Panc1 (cell line): ENCODE data around the gene MAPK7. TPM values are rescaled to one million over a fixed set of nuclear protein-coding genes. Genes with fewer than 3 reads are reported as not detected.

Experiments used
- ATAC-seq: fragments of 200-7000 bp; cut with Tn5 transposase; 2 replicates; pipeline ENCODE4 v1.9.1; 2020; ENCODE audit warnings: mild to moderate bottlenecking, moderate library complexity
- BruUV-seq: library from RNA; stranded (reverse); fragments of 400-500 nt; replicated peaks from 2 replicates; lab custom pipeline; 2021; lab: Mats Ljungman, UMichigan
- CTCF ChIA-PET: fragments of 300-600 bp; sonication (Branson Sonifier 250); formaldehyde crosslinking; loops from one replicate; lab custom pipeline; 2022; ENCODE audit warnings: antibody characterized with exemption; lab: Charles Lee
- POLR2A ChIA-PET: fragments of 300-600 bp; sonication (Branson Sonifier 250); formaldehyde crosslinking; loops from one replicate; lab custom pipeline; 2022; ENCODE audit warnings: antibody characterized with exemption; lab: Charles Lee
- DNase-seq: peaks from one replicate; pipeline ENCODE4 v3.0.0-alpha.2; 2010; ENCODE audit warnings: low read depth, low spot score
- H3K27ac ChIP-seq: 2 replicates; pipeline ENCODE4 v1.5.1; 2011; ENCODE audit warnings: mild to moderate bottlenecking, low read length, inconsistent platforms
- H3K27me3 ChIP-seq: fragments of 200-500 bp; sonication (Bioruptor generic); 2 replicates; pipeline ENCODE4 v1.6.0; 2014; ENCODE audit warnings: low read length, inconsistent platforms; ENCODE audit not compliant: control insufficient read depth, insufficient read depth
- H3K36me3 ChIP-seq: fragments of 200-500 bp; sonication (Bioruptor generic); 2 replicates; pipeline ENCODE4 v1.5.1; 2014; ENCODE audit warnings: inconsistent platforms, mild to moderate bottlenecking, low read length, moderate library complexity; ENCODE audit not compliant: control insufficient read depth, insufficient read depth
- H3K4me1 ChIP-seq: 2 replicates; pipeline ENCODE4 v1.5.1; 2011; ENCODE audit warnings: inconsistent platforms, mild to moderate bottlenecking, low read length, moderate library complexity; ENCODE audit not compliant: control insufficient read depth, insufficient read depth
- H3K4me3 ChIP-seq, 2 experiments: 2 replicates each; pipeline ENCODE4 v1.5.1; 2011 to 2012; ENCODE audit warnings: low read depth in 2 of 2, low read length in 2 of 2, mild to moderate bottlenecking in 2 of 2, inconsistent platforms in 1 of 2, moderate library complexity in 1 of 2
- H3K9me3 ChIP-seq: fragments of 200-500 bp; sonication (Bioruptor generic); 2 replicates; pipeline ENCODE4 v1.5.1; 2014; ENCODE audit warnings: low read depth, mild to moderate bottlenecking, inconsistent platforms, low read length, moderate library complexity; ENCODE audit not compliant: control insufficient read depth, insufficient read depth
- POLR2AphosphoS5 ChIP-seq: IDR thresholded peaks from 2 replicates; pipeline ENCODE4 v1.6.1; 2012; ENCODE audit warnings: mild to moderate bottlenecking, low read depth, low read length, moderate library complexity
- SIN3A ChIP-seq: IDR thresholded peaks from 2 replicates; pipeline ENCODE4 v1.6.1; 2012; ENCODE audit warnings: low read depth, mild to moderate bottlenecking, low read length, moderate library complexity, borderline replicate concordance; ENCODE audit not compliant: insufficient read depth
- TCF7L2 ChIP-seq: IDR thresholded peaks from 2 replicates; pipeline ENCODE4 v1.6.1; 2011; ENCODE audit warnings: mild to moderate bottlenecking, low read depth, low read length, inconsistent platforms
- in situ Hi-C: cut with HindIII; loops from 2 replicates; pipeline ENCODE4 v1.10.0; 2016; ENCODE audit warnings: low sequenced_read_pairs, low pct_unique_long_range_greater_than_20kb
- intact Hi-C: fragments of 100-400 bp; cut with micrococcal nuclease; formaldehyde crosslinking; loops from one replicate; pipeline ENCODE4 v1.10.0; 2022; ENCODE audit not compliant: unreplicated experiment
- total RNA-seq: library from RNA; stranded (reverse); gene quantifications from one replicate; pipeline ENCODE4 v1.2.1, GENCODE V29; 2021; ENCODE audit not compliant: unreplicated experiment
- TF ChIP-seq, protein P1 (sequence below), 2 experiments: IDR thresholded peaks; 2 replicates each; pipeline ENCODE4 v1.6.1; 2011 to 2012; ENCODE audit warnings: low read depth in 2 of 2, control low read depth in 1 of 2, low read length in 1 of 2, mild to moderate bottlenecking in 1 of 2, moderate library complexity in 1 of 2; ENCODE audit not compliant: insufficient read depth in 1 of 2
- TF ChIP-seq, protein P2 (sequence below): fragments of 450-650 bp; IDR thresholded peaks from 2 replicates; pipeline ENCODE4 v1.5.1; 2017; ENCODE audit warnings: mild to moderate bottlenecking

MAPK7 gene
- total RNA-seq, 1 experiment from 2014 or later = 28.9 TPM

GRCh38 chr17:19415806-19416775 is 37.8 kb downstream of the MAPK7 start:
- DNase-seq = no peak
- Histone ChIP-seq H3K36me3 (no peaks in the 10 kb centered on the region), H3K9me3 (no peaks in the 10 kb centered on the region), H3K27ac (no peak overlapping the region), H3K27me3 (no peaks in the 10 kb centered on the region), H3K4me1 (no peaks in the 10 kb centered on the region), H3K4me3 (no peak overlapping the region)
- intact Hi-C loops = no loop called here
- BruUV-seq = no TSS peak
- no peak for ATAC-seq
- TF ChIP-seq TCF7L2 (no peak), POLR2AphosphoS5 (no peak), SIN3A (no peak)
- TF ChIP-seq, protein P1, sequence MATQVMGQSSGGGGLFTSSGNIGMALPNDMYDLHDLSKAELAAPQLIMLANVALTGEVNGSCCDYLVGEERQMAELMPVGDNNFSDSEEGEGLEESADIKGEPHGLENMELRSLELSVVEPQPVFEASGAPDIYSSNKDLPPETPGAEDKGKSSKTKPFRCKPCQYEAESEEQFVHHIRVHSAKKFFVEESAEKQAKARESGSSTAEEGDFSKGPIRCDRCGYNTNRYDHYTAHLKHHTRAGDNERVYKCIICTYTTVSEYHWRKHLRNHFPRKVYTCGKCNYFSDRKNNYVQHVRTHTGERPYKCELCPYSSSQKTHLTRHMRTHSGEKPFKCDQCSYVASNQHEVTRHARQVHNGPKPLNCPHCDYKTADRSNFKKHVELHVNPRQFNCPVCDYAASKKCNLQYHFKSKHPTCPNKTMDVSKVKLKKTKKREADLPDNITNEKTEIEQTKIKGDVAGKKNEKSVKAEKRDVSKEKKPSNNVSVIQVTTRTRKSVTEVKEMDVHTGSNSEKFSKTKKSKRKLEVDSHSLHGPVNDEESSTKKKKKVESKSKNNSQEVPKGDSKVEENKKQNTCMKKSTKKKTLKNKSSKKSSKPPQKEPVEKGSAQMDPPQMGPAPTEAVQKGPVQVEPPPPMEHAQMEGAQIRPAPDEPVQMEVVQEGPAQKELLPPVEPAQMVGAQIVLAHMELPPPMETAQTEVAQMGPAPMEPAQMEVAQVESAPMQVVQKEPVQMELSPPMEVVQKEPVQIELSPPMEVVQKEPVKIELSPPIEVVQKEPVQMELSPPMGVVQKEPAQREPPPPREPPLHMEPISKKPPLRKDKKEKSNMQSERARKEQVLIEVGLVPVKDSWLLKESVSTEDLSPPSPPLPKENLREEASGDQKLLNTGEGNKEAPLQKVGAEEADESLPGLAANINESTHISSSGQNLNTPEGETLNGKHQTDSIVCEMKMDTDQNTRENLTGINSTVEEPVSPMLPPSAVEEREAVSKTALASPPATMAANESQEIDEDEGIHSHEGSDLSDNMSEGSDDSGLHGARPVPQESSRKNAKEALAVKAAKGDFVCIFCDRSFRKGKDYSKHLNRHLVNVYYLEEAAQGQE (IDR thresholded peaks at IDR 0.05; ENCODE audit: insufficient read depth in 1 of 2, low read depth in 2 of 2, low read length in 1 of 2) = no peak
- TF ChIP-seq, protein P2, sequence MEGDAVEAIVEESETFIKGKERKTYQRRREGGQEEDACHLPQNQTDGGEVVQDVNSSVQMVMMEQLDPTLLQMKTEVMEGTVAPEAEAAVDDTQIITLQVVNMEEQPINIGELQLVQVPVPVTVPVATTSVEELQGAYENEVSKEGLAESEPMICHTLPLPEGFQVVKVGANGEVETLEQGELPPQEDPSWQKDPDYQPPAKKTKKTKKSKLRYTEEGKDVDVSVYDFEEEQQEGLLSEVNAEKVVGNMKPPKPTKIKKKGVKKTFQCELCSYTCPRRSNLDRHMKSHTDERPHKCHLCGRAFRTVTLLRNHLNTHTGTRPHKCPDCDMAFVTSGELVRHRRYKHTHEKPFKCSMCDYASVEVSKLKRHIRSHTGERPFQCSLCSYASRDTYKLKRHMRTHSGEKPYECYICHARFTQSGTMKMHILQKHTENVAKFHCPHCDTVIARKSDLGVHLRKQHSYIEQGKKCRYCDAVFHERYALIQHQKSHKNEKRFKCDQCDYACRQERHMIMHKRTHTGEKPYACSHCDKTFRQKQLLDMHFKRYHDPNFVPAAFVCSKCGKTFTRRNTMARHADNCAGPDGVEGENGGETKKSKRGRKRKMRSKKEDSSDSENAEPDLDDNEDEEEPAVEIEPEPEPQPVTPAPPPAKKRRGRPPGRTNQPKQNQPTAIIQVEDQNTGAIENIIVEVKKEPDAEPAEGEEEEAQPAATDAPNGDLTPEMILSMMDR = no peak
- POLR2A ChIA-PET = no interaction called here
- CTCF ChIA-PET = no interaction called here
- in situ Hi-C loops = no loop called here

- Histone ChIP-seq H3K27ac (no peak overlapping the region), H3K27me3 (no peaks in the 10 kb centered on the region), H3K4me1 (no peaks in the 10 kb centered on the region), H3K9me3 (no peaks in the 10 kb centered on the region), H3K36me3 (no peaks in the 10 kb centered on the region), H3K4me3 (no peak overlapping the region)
- BruUV-seq = no TSS peak
- intact Hi-C loops = no loop called here
- TF ChIP-seq SIN3A (no peak), TCF7L2 (no peak), POLR2AphosphoS5 (no peak)
- TF ChIP-seq, protein P2 = no peak
- TF ChIP-seq, protein P1 (IDR thresholded peaks at IDR 0.05; ENCODE audit: insufficient read depth in 1 of 2, low read depth in 2 of 2, low read length in 1 of 2) = no peak
- ATAC-seq (no peak), DNase-seq (no peak)
- in situ Hi-C loops = no loop called here
- ChIA-PET CTCF (no interaction called here), POLR2A (no interaction called here)
Measured at GRCh38 chr17:19417611-19418010, 39.3 kb downstream of the MAPK7 start.
